SK-N-SH (cell line): Measurements from ENCODE around the gene PYCR2.

Experiments
- CHD2 ChIP-seq: fragments of 150-350 bp; IDR thresholded peaks from 2 replicates; pipeline ENCODE4 v1.6.1; 2018; ENCODE audit warnings: low read length; ENCODE audit not compliant: partially characterized antibody
- CTCF ChIP-seq: fragments of 200-600 bp; sonication (generic); IDR thresholded peaks from 2 replicates; pipeline ENCODE4 v1.6.1; 2017; ENCODE audit warnings: antibody characterized with exemption, mild to moderate bottlenecking, moderate library complexity
- EZH2phosphoT487 ChIP-seq: fragments of 200-600 bp; sonication (generic); IDR thresholded peaks from 2 replicates; pipeline ENCODE4 v1.6.1; 2017; ENCODE audit warnings: low read depth, mixed run types, mild to moderate bottlenecking, antibody characterized with exemption, moderate library complexity, borderline replicate concordance
- MEF2A ChIP-seq: IDR thresholded peaks from 2 replicates; pipeline ENCODE4 v1.4.0; 2012; ENCODE audit warnings: low read depth, borderline replicate concordance
- POLR2AphosphoS5 ChIP-seq: IDR thresholded peaks from 2 replicates; pipeline ENCODE4 v1.6.1; 2012; ENCODE audit warnings: low read depth, low read length
- USF1 ChIP-seq: IDR thresholded peaks from 2 replicates; pipeline ENCODE4 v1.4.0; 2012; ENCODE audit warnings: low read depth, borderline replicate concordance
- TF ChIP-seq, protein P1 (sequence below): IDR thresholded peaks from 2 replicates; pipeline ENCODE4 v1.6.1; 2012; ENCODE audit warnings: mild to moderate bottlenecking, low read depth, low read length, moderate library complexity

- TF ChIP-seq, protein P1, sequence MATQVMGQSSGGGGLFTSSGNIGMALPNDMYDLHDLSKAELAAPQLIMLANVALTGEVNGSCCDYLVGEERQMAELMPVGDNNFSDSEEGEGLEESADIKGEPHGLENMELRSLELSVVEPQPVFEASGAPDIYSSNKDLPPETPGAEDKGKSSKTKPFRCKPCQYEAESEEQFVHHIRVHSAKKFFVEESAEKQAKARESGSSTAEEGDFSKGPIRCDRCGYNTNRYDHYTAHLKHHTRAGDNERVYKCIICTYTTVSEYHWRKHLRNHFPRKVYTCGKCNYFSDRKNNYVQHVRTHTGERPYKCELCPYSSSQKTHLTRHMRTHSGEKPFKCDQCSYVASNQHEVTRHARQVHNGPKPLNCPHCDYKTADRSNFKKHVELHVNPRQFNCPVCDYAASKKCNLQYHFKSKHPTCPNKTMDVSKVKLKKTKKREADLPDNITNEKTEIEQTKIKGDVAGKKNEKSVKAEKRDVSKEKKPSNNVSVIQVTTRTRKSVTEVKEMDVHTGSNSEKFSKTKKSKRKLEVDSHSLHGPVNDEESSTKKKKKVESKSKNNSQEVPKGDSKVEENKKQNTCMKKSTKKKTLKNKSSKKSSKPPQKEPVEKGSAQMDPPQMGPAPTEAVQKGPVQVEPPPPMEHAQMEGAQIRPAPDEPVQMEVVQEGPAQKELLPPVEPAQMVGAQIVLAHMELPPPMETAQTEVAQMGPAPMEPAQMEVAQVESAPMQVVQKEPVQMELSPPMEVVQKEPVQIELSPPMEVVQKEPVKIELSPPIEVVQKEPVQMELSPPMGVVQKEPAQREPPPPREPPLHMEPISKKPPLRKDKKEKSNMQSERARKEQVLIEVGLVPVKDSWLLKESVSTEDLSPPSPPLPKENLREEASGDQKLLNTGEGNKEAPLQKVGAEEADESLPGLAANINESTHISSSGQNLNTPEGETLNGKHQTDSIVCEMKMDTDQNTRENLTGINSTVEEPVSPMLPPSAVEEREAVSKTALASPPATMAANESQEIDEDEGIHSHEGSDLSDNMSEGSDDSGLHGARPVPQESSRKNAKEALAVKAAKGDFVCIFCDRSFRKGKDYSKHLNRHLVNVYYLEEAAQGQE = no peak
- TF ChIP-seq CTCF = no peak
- TF ChIP-seq POLR2AphosphoS5 = no peak
- no peak for TF ChIP-seq USF1
- no peak for TF ChIP-seq CHD2
- TF ChIP-seq MEF2A = no peak
- no peak for TF ChIP-seq EZH2phosphoT487
Measured at GRCh38 chr1:225874431-225874830, 49.6 kb downstream of the PYCR2 start.
